SK-N-SH (cell line): Measurements from ENCODE around the gene DOCK4. TPM values are rescaled to one million over a fixed set of nuclear protein-coding genes. Genes with fewer than 3 reads are reported as not detected.

Experiments
- CTCF ChIA-PET: fragments of 300-600, 350-600 bp; formaldehyde crosslinking; extraction: SDS; loops from one replicate; lab custom pipeline; 2021; lab: Yijun Ruan, JAX
- POLR2A ChIA-PET: fragments of 350-600 bp; sonication (Branson Sonifier 250); formaldehyde crosslinking; extraction: SDS; loops from one replicate; lab custom pipeline; 2020; ENCODE audit warnings: antibody characterized with exemption, inconsistent platforms; lab: Yijun Ruan, JAX
- DNase-seq: peaks from one replicate; pipeline ENCODE4 v3.0.0; 2012
- H2AFZ ChIP-seq: fragments of 200-600 bp; sonication (generic); 2 replicates; pipeline ENCODE4 v1.8.1; 2016; ENCODE audit warnings: antibody characterized with exemption, mild to moderate bottlenecking, low read depth
- H3F3A ChIP-seq: fragments of 200-600 bp; sonication (generic); replicated peaks from 2 replicates; pipeline ENCODE3; 2016; ENCODE audit warnings: antibody characterized with exemption, mild to moderate bottlenecking; ENCODE audit not compliant: insufficient read depth
- H3K27ac ChIP-seq, 2 experiments: fragments of 200-500 bp in 1 of 2; fragments of 200-600 bp in 1 of 2; sonication (Bioruptor generic) in 1 of 2; sonication (generic), shearing (Covaris generic) in 1 of 2; 2 replicates each; pipeline versions ENCODE4 v1.5.1 to v1.6.1; 2014 to 2016; ENCODE audit warnings: low read depth in 2 of 2, inconsistent platforms in 1 of 2, low read length in 1 of 2, mild to moderate bottlenecking in 1 of 2, mixed read lengths in 1 of 2
- H3K27me3 ChIP-seq: fragments of 200-600 bp; sonication (generic), shearing (Covaris generic); 2 replicates; pipeline ENCODE4 v1.6.1; 2016; ENCODE audit warnings: mixed run types; ENCODE audit not compliant: insufficient read depth
- H3K36me3 ChIP-seq, 2 experiments: fragments of 200-500 bp in 1 of 2; fragments of 200-600 bp in 1 of 2; sonication (Bioruptor generic) in 1 of 2; sonication (generic) in 1 of 2; replicated peaks in 1 of 2; 2 replicates each; pipeline versions ENCODE3 to v1.5.1; 2014 to 2016; ENCODE audit warnings: low read length in 1 of 2, mild to moderate bottlenecking in 1 of 2; ENCODE audit not compliant: insufficient read depth in 2 of 2, control insufficient read depth in 1 of 2
- H3K4me1 ChIP-seq, 2 experiments: fragments of 200-500 bp in 1 of 2; fragments of 200-600 bp in 1 of 2; sonication (Bioruptor generic) in 1 of 2; sonication (generic), shearing (Covaris generic) in 1 of 2; 2 replicates each; pipeline versions ENCODE4 v1.5.1 to v1.6.1; 2014 to 2016; ENCODE audit warnings: low read depth in 1 of 2, low read length in 1 of 2, mixed run types in 1 of 2; ENCODE audit not compliant: insufficient read depth in 2 of 2, control insufficient read depth in 1 of 2
- H3K4me2 ChIP-seq: fragments of 200-600 bp; sonication (generic), shearing (Covaris generic); 2 replicates; pipeline ENCODE4 v1.6.1; 2017; ENCODE audit warnings: mixed run types
- H3K4me3 ChIP-seq, 2 experiments: fragments of 200-500 bp in 1 of 2; fragments of 200-600 bp in 1 of 2; sonication (Bioruptor generic) in 1 of 2; sonication (generic), shearing (Covaris generic) in 1 of 2; 2 replicates each; pipeline versions ENCODE4 v1.5.1 to v1.8.1; 2014 to 2016; ENCODE audit warnings: low read depth in 2 of 2, inconsistent platforms in 1 of 2, low read length in 1 of 2, mild to moderate bottlenecking in 1 of 2, mixed read lengths in 1 of 2, moderate library complexity in 1 of 2
- H3K79me2 ChIP-seq: fragments of 200-600 bp; sonication (generic); 2 replicates; pipeline ENCODE4 v1.8.1; 2017; ENCODE audit warnings: mild to moderate bottlenecking; ENCODE audit not compliant: insufficient read depth
- H3K9ac ChIP-seq: fragments of 200-600 bp; sonication (generic); 2 replicates; pipeline ENCODE4 v1.6.1; 2017; ENCODE audit warnings: mixed run types
- H3K9me2 ChIP-seq: fragments of 200-600 bp; sonication (generic); 2 replicates; pipeline ENCODE4 v1.6.1; 2017; ENCODE audit warnings: mixed run types
- H3K9me3 ChIP-seq: fragments of 200-600 bp; sonication (generic); 2 replicates; pipeline ENCODE4 v1.6.1; 2017; ENCODE audit warnings: mixed run types, mild to moderate bottlenecking, moderate library complexity
- H4K20me1 ChIP-seq: fragments of 200-600 bp; sonication (generic); 2 replicates; pipeline ENCODE4 v1.6.1; 2017; ENCODE audit warnings: mild to moderate bottlenecking, mixed run types; ENCODE audit not compliant: insufficient read depth
- EP300 ChIP-seq, 2 experiments: IDR thresholded peaks; 2 replicates each; pipeline versions ENCODE4 v1.4.0 to v1.6.1; 2012; ENCODE audit warnings: borderline replicate concordance in 1 of 2, low read depth in 1 of 2, low read length in 1 of 2
- FOSL2 ChIP-seq: IDR thresholded peaks from 2 replicates; pipeline ENCODE4 v1.4.0; 2012; ENCODE audit warnings: low read depth, mild to moderate bottlenecking, moderate library complexity, borderline replicate concordance
- GABPA ChIP-seq: IDR thresholded peaks from 2 replicates; pipeline ENCODE4 v1.4.0; 2012; ENCODE audit warnings: low read depth, mild to moderate bottlenecking
- GATA2 ChIP-seq: sonication (generic); formaldehyde crosslinking; IDR thresholded peaks from 2 replicates; pipeline ENCODE4 v1.5.0; 2020; ENCODE audit warnings: mild to moderate bottlenecking, missing genetic modification reagents
- JUND ChIP-seq: IDR thresholded peaks from 2 replicates; pipeline ENCODE4 v1.4.0; 2012
- MAX ChIP-seq: IDR thresholded peaks from 2 replicates; pipeline ENCODE4 v1.4.0; 2012; ENCODE audit warnings: low read depth
- NFIC ChIP-seq: IDR thresholded peaks from 2 replicates; pipeline ENCODE4 v1.4.0; 2012; ENCODE audit warnings: borderline replicate concordance
- NRF1 ChIP-seq: IDR thresholded peaks from 2 replicates; pipeline ENCODE4 v1.6.1; 2012; ENCODE audit warnings: low read depth, mild to moderate bottlenecking, low read length
- RCOR1 ChIP-seq: fragments of 150-350 bp; IDR thresholded peaks from 2 replicates; pipeline ENCODE4 v1.6.1; 2017; ENCODE audit warnings: antibody characterized with exemption, low read length
- REST ChIP-seq: IDR thresholded peaks from 2 replicates; pipeline ENCODE4 v1.6.1; 2012; ENCODE audit warnings: mild to moderate bottlenecking, low read depth, low read length, moderate library complexity
- RFX5 ChIP-seq: IDR thresholded peaks from 2 replicates; pipeline ENCODE4 v1.6.1; 2012; ENCODE audit warnings: mild to moderate bottlenecking, improper control_type of control experiment, low read length
- SIN3A ChIP-seq: IDR thresholded peaks from 2 replicates; pipeline ENCODE4 v1.6.1; 2012; ENCODE audit warnings: low read depth, mild to moderate bottlenecking, low read length, moderate library complexity, borderline replicate concordance
- SMC3 ChIP-seq: IDR thresholded peaks from 2 replicates; pipeline ENCODE4 v1.6.1; 2012; ENCODE audit warnings: low read depth, low read length, improper control_type of control experiment
- TCF12 ChIP-seq: IDR thresholded peaks from 2 replicates; pipeline ENCODE4 v1.4.0; 2012
- WGBS: methylation state at CpG from one replicate; pipeline ENCODE4 v1.1.6; 2017; ENCODE audit warnings: low lambda C conversion rate; 5-methylcytosine and 5-hydroxymethylcytosine counted together
- polyA plus RNA-seq, 3 experiments: library from polyadenylated mRNA; depleted of rRNA; stranded (reverse); fragments of >200 nt; gene quantifications; 2 replicates each; pipeline ENCODE4 v1.2.3, GENCODE V29; 2012
- TF ChIP-seq, protein P1 (sequence below): IDR thresholded peaks from 2 replicates; pipeline ENCODE4 v1.4.0; 2012; ENCODE audit warnings: low read depth, borderline replicate concordance
- TF ChIP-seq, protein P2 (sequence below): fragments of 200-600 bp; sonication (generic); IDR thresholded peaks from 2 replicates; pipeline ENCODE4 v1.6.1; 2017; ENCODE audit warnings: antibody characterized with exemption, mild to moderate bottlenecking, moderate library complexity
- TF ChIP-seq, protein P3 (sequence below): fragments of 150-350 bp; IDR thresholded peaks from 2 replicates; pipeline ENCODE4 v1.6.1; 2017; ENCODE audit warnings: antibody characterized with exemption, low read length, low read depth, borderline replicate concordance

DOCK4 gene
- polyA plus RNA-seq, 1 of the 3 experiments (the other 2 are of a cell fraction) = 8.5 TPM

GRCh38 chr7:111911166-111911961 is 294.8 kb downstream of the DOCK4 start:
- peaks cover 0 to 6% of the 10 kb centered on the region in 2 experiments for H3K36me3 ChIP-seq
- H3K4me1 ChIP-seq = peaks cover 0 to 5% of the 10 kb centered on the region in 2 experiments; a peak in 2 of 4 replicates
- H3F3A ChIP-seq = no peaks in the 10 kb centered on the region
- TF ChIP-seq REST (no peak), TCF12 (0 out of 2 replicates have a peak, but pooled peaks have one; percentile 22)
- TF ChIP-seq, protein P1, sequence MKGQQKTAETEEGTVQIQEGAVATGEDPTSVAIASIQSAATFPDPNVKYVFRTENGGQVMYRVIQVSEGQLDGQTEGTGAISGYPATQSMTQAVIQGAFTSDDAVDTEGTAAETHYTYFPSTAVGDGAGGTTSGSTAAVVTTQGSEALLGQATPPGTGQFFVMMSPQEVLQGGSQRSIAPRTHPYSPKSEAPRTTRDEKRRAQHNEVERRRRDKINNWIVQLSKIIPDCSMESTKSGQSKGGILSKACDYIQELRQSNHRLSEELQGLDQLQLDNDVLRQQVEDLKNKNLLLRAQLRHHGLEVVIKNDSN = no peak
- CTCF ChIA-PET = interaction anchor here (1.0 kb wide), 1 partner anchor 13 kb away, joined by 3 read pairs; no protein-coding TSS in a partner anchor
- POLR2A ChIA-PET = no interaction called here
- H3K27me3 ChIP-seq = no peaks in the 10 kb centered on the region
- no peak overlapping the region for H3K4me2 ChIP-seq
- no peaks in the 10 kb centered on the region for H3K79me2 ChIP-seq
- no peak overlapping the region for H3K9ac ChIP-seq
- DNase-seq = no peak
- no peak overlapping the region for H3K4me3 ChIP-seq
- no peaks in the 10 kb centered on the region for H3K9me2 ChIP-seq
- no peaks in the 10 kb centered on the region for H4K20me1 ChIP-seq
- H2AFZ ChIP-seq = no peak overlapping the region
- no peaks in the 10 kb centered on the region for H3K9me3 ChIP-seq
- peak overlapping the region in 1 of 2 experiments; percentile 64; a peak in 1 of 4 replicates for H3K27ac ChIP-seq
- 73% methylated on average over 5 of the region's 5 CpGs for WGBS

GRCh38 chr7:111910656-111911055 is 295.5 kb downstream of the DOCK4 start:
- ChIA-PET POLR2A (no interaction called here), CTCF (interaction anchor here (0.9 to 1.5 kb wide), 3 partner anchors 11 to 181 kb away, joined by 3 to 7 read pairs (median 4); no protein-coding TSS in a partner anchor)
- no peak overlapping the region for H2AFZ ChIP-seq
- no peaks in the 10 kb centered on the region for H3K9me2 ChIP-seq
- H3K4me3 ChIP-seq = no peak overlapping the region
- H3K79me2 ChIP-seq = no peaks in the 10 kb centered on the region
- peaks cover 0 to 6% of the 10 kb centered on the region in 2 experiments for H3K36me3 ChIP-seq
- H3K9me3 ChIP-seq = no peaks in the 10 kb centered on the region
- H3K27me3 ChIP-seq = no peaks in the 10 kb centered on the region
- peak overlapping the region in 1 of 2 experiments; percentile 3; a peak in 1 of 4 replicates for H3K27ac ChIP-seq
- peaks cover 0 to 5% of the 10 kb centered on the region in 2 experiments; a peak in 2 of 4 replicates for H3K4me1 ChIP-seq
- H3K4me2 ChIP-seq = no peak overlapping the region
- DNase-seq = no peak
- H4K20me1 ChIP-seq = no peaks in the 10 kb centered on the region
- 88% methylated on average over 5 of the region's 5 CpGs for WGBS
- no peaks in the 10 kb centered on the region for H3F3A ChIP-seq
- no peak overlapping the region for H3K9ac ChIP-seq
- no peak for TF ChIP-seq EP300 (IDR thresholded peaks at IDR 0.05; ENCODE audit: borderline replicate concordance in 1 of 2, low read depth in 1 of 2, low read length in 1 of 2)
- TF ChIP-seq NFIC = no peak
- no peak for TF ChIP-seq SIN3A
- no peak for TF ChIP-seq JUND
- TF ChIP-seq, protein P2, sequence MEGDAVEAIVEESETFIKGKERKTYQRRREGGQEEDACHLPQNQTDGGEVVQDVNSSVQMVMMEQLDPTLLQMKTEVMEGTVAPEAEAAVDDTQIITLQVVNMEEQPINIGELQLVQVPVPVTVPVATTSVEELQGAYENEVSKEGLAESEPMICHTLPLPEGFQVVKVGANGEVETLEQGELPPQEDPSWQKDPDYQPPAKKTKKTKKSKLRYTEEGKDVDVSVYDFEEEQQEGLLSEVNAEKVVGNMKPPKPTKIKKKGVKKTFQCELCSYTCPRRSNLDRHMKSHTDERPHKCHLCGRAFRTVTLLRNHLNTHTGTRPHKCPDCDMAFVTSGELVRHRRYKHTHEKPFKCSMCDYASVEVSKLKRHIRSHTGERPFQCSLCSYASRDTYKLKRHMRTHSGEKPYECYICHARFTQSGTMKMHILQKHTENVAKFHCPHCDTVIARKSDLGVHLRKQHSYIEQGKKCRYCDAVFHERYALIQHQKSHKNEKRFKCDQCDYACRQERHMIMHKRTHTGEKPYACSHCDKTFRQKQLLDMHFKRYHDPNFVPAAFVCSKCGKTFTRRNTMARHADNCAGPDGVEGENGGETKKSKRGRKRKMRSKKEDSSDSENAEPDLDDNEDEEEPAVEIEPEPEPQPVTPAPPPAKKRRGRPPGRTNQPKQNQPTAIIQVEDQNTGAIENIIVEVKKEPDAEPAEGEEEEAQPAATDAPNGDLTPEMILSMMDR = no peak
- TF ChIP-seq NRF1 = no peak
- TF ChIP-seq SMC3 = no peak
- TF ChIP-seq, protein P3, sequence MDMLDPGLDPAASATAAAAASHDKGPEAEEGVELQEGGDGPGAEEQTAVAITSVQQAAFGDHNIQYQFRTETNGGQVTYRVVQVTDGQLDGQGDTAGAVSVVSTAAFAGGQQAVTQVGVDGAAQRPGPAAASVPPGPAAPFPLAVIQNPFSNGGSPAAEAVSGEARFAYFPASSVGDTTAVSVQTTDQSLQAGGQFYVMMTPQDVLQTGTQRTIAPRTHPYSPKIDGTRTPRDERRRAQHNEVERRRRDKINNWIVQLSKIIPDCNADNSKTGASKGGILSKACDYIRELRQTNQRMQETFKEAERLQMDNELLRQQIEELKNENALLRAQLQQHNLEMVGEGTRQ = no peak
- TF ChIP-seq FOSL2 = no peak
- TF ChIP-seq RFX5 = no peak
- no peak for TF ChIP-seq RCOR1
- TF ChIP-seq, protein P1 = no peak
- TF ChIP-seq GABPA = no peak
- no peak for TF ChIP-seq GATA2 (CRISPR knock-in tag)
- no peak for TF ChIP-seq MAX
